Ovary (tissue), 9 donors: Measurements from ENCODE around the gene LCLAT1. TPM values are rescaled to one million over a fixed set of nuclear protein-coding genes. Genes with fewer than 3 reads are reported as not detected.
A peak's percentile ranks its signal among the peaks of the same experiment; 100 is the strongest.
"Not testable (repeated sequence)": the region's sequence is repeated elsewhere in the genome, so short reads cannot be mapped to it uniquely, and the experiment has no call there.

Source experiments
- DNase-seq, 5 donors: peaks; one replicate each; pipeline ENCODE4 v3.0.0-alpha.2; 2019 to 2020
- H3K27ac ChIP-seq, 2 donors: fragments of 200-600 bp; one replicate each; pipeline versions ENCODE4 v1.5.1 to v1.8.0; 2019 to 2022
- H3K27me3 ChIP-seq: fragments of 200-600 bp; one replicate; pipeline ENCODE4 v1.8.0; 2022
- H3K36me3 ChIP-seq: fragments of 200-600 bp; sonication (generic); one replicate; pipeline ENCODE4 v1.5.1; 2019
- H3K4me1 ChIP-seq: one replicate; pipeline ENCODE4 v1.8.1; 2013; ENCODE audit warnings: mild to moderate bottlenecking, moderate library complexity; ENCODE audit not compliant: insufficient read depth
- H3K4me3 ChIP-seq: fragments of 200-600 bp; sonication (generic); one replicate; pipeline ENCODE4 v1.5.1; 2017
- H3K9me3 ChIP-seq, 2 donors: fragments of 200-600 bp in 1 of 2; sonication (generic) in 1 of 2; one replicate each; pipeline versions ENCODE4 v1.5.1 to v1.8.1; 2013 to 2019; ENCODE audit warnings: mild to moderate bottlenecking in 1 of 2, moderate library complexity in 1 of 2
- EP300 ChIP-seq: sonication (generic); formaldehyde crosslinking; IDR thresholded peaks from one replicate; pipeline ENCODE4 v1.6.1; 2017; ENCODE audit warnings: antibody characterized with exemption
- POLR2A ChIP-seq: fragments of 450-650 bp; IDR thresholded peaks from one replicate; pipeline ENCODE4 v1.6.1; 2017; ENCODE audit warnings: antibody characterized with exemption, mild to moderate bottlenecking, moderate library complexity
- WGBS, 3 donors: extraction: QIAGEN DNeasy Blood & Tissue Kit in 1 of 3; methylation state at CpG; one replicate each; pipeline versions ENCODE4 v1.1.5 to v1.1.7; 2013 to 2017; 5-methylcytosine and 5-hydroxymethylcytosine counted together
- intact Hi-C, 4 donors: fragments of 100-400 bp; cut with DNase I; formaldehyde crosslinking; loops; one replicate each; pipeline versions ENCODE4 v1.11.0 to v1.15.1; 2022 to 2023
- polyA plus RNA-seq, 2 donors: library from polyadenylated mRNA; stranded (reverse); fragments of 200-250 nt in 1 of 2; fragments of 350-450 nt in 1 of 2; fragmentation: Illumina TruSeq in 1 of 2; extraction: RNeasy Lipid Tissue Mini Kit (QIAGEN cat#74804) in 1 of 2; gene quantifications; one replicate each; pipeline ENCODE4 v1.2.3, GENCODE V29; 2013 to 2014
- total RNA-seq, 7 donors: library from RNA; depleted of rRNA in 2 of 7; stranded (reverse); fragments of >200 nt in 2 of 7; fragmentation: NEBNext Ultra II Directional in 3 of 7; extraction: Animal tissue kit (Norgen Biotek cat#: 25700) in 3 of 7; gene quantifications; one replicate each; pipeline versions ENCODE4 v1.1.0 to v1.2.4, GENCODE V29; 2016 to 2023
- TF ChIP-seq, protein P1 (sequence below), 3 donors: fragments of 450-650 bp in 2 of 3; fragments of 200-600 bp in 1 of 3; IDR thresholded peaks; one replicate each; pipeline versions ENCODE4 v1.5.1 to v1.8.0; 2016 to 2022; ENCODE audit warnings: antibody characterized with exemption in 3 of 3, mild to moderate bottlenecking in 1 of 3
- donor health status: DM: no; HTN: no; CAD: no; lungs with moderate emphysema.
- donor health status: DM: no; HTN: no; CAD: no.
- donor health status: Bipolar disorder and iron deficiency.
- donor health status: DM: yes; HTN: yes; CAD: no.
- donor health status: DM: no; HTN: no; CAD: no.
- donor health status: DM: yes; HTN: yes; CAD: no.

LCLAT1 gene
- total and polyA plus RNA-seq, 9 donors = 3.2 to 26.5 (median 22.6) TPM

DNA sequence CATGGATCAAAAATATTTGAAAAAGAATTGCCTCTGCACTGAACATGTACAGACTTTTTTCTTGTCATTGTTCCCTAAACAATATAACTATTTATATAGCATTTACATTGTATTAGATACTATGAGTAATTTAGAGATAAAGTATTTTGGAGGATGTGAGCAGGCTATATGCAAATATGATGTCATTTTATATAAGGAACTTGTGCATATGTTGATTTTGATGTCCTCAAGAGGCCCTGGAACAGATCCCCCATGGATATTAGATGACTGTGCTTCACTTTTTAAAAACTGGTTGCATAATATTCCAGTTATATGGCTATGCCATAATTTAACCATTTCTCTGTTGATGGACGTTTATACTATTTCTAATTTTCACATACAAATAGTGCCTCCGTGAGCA is 16.5 kb downstream of the LCLAT1 start:
- Histone ChIP-seq H3K4me1 (peaks cover 6% of the 10 kb centered on the region), H3K27me3 (no peaks in the 10 kb centered on the region), H3K4me3 (no peak overlapping the region), H3K9me3 (no peaks in the 10 kb centered on the region), H3K36me3 (no peaks in the 10 kb centered on the region), H3K27ac (no peak overlapping the region)
- WGBS, 3 donors = 37 to 38% (median 38%) methylated on average over 2 of the region's 2 CpGs
- DNase-seq = no peak
- TF ChIP-seq POLR2A (no peak), EP300 (no peak)
- TF ChIP-seq, protein P1, sequence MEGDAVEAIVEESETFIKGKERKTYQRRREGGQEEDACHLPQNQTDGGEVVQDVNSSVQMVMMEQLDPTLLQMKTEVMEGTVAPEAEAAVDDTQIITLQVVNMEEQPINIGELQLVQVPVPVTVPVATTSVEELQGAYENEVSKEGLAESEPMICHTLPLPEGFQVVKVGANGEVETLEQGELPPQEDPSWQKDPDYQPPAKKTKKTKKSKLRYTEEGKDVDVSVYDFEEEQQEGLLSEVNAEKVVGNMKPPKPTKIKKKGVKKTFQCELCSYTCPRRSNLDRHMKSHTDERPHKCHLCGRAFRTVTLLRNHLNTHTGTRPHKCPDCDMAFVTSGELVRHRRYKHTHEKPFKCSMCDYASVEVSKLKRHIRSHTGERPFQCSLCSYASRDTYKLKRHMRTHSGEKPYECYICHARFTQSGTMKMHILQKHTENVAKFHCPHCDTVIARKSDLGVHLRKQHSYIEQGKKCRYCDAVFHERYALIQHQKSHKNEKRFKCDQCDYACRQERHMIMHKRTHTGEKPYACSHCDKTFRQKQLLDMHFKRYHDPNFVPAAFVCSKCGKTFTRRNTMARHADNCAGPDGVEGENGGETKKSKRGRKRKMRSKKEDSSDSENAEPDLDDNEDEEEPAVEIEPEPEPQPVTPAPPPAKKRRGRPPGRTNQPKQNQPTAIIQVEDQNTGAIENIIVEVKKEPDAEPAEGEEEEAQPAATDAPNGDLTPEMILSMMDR (IDR thresholded peaks at IDR 0.05) = no peak
- intact Hi-C loops = no loop called here

GRCh38 chr2:30464544-30465170 is 17.6 kb downstream of the LCLAT1 start:
- 25 to 32% (median 28%) methylated on average over 4 of the region's 4 CpGs for WGBS, 3 donors

DNA sequence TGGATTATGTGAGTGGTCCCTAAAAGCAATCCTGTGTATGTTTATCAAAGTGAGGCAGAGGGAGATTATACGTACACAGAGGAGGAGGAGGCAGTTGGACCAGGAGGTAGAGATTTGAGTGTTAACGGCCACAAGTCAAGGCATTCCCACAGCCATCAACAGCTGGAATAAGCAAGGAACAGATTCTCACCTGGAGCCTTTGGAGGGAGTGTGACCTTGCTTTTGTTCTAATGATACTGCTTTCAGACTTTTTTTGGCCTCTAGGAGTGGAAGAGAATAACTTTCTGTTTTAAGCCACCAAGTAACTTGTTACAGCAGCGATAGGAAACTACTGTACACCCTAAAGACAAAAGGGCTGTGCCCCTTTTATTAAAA is 18.1 kb downstream of the LCLAT1 start:
- H3K36me3 ChIP-seq = no peaks in the 10 kb centered on the region
- peaks cover 2% of the 10 kb centered on the region for H3K4me1 ChIP-seq
- peak overlapping the region; percentile 28 to 55 for H3K27ac ChIP-seq
- no peaks in the 10 kb centered on the region for H3K9me3 ChIP-seq
- intact Hi-C loops = no loop called here
- DNase-seq = no peak
- no peak overlapping the region for H3K4me3 ChIP-seq
- 26 to 38% (median 31%) methylated on average over 3 of the region's 3 CpGs for WGBS, 3 donors
- H3K27me3 ChIP-seq = no peaks in the 10 kb centered on the region
- TF ChIP-seq POLR2A (no peak), EP300 (no peak)
- TF ChIP-seq, protein P1 (IDR thresholded peaks at IDR 0.05) = no peak

More at GRCh38 chr2:30464544-30465170, 17.6 kb downstream of the LCLAT1 start:
- no peak for DNase-seq
- no peak overlapping the region for H3K4me3 ChIP-seq
- no peak for TF ChIP-seq EP300
- TF ChIP-seq, protein P1 (IDR thresholded peaks at IDR 0.05) = no peak
- TF ChIP-seq POLR2A = no peak
- peaks cover 2% of the 10 kb centered on the region for H3K4me1 ChIP-seq
- H3K36me3 ChIP-seq = no peaks in the 10 kb centered on the region
- intact Hi-C loops = no loop called here
- no peaks in the 10 kb centered on the region for H3K27me3 ChIP-seq
- peak overlapping the region; percentile 28 to 55 for H3K27ac ChIP-seq
- no peaks in the 10 kb centered on the region for H3K9me3 ChIP-seq

DNA sequence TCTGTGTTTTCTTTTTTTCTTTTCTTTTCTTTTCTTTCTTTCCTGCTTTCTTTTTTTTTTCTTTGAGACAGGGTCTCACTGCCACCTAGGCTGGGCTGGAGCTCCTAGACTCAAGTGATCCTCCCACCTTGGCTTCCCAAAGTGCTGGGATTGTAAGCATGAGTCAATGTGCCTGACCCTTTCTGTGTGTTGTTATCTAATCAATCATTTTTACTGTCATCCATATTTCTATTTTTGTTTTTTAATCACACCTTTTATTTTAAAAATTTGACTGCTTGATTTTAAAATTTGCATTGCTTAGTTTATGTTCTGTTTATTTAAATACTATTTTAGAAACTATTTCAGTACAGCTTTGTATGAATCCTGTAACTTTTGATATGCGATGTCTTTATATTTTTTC is 19.2 kb downstream of the LCLAT1 start:
- TF ChIP-seq EP300 (no peak), POLR2A (no peak)
- TF ChIP-seq, protein P1 (IDR thresholded peaks at IDR 0.05) = no peak
- no peak for DNase-seq
- H3K9me3 ChIP-seq = no peaks in the 10 kb centered on the region
- peaks cover 2% of the 10 kb centered on the region for H3K4me1 ChIP-seq
- no peak overlapping the region for H3K4me3 ChIP-seq
- no peaks in the 10 kb centered on the region for H3K27me3 ChIP-seq
- no peaks in the 10 kb centered on the region for H3K36me3 ChIP-seq
- no peak overlapping the region for H3K27ac ChIP-seq
- WGBS, 3 donors = 90 to 95% (median 91%) methylated on average over 1 of the region's 1 CpG
- intact Hi-C loops = no loop called here

DNA sequence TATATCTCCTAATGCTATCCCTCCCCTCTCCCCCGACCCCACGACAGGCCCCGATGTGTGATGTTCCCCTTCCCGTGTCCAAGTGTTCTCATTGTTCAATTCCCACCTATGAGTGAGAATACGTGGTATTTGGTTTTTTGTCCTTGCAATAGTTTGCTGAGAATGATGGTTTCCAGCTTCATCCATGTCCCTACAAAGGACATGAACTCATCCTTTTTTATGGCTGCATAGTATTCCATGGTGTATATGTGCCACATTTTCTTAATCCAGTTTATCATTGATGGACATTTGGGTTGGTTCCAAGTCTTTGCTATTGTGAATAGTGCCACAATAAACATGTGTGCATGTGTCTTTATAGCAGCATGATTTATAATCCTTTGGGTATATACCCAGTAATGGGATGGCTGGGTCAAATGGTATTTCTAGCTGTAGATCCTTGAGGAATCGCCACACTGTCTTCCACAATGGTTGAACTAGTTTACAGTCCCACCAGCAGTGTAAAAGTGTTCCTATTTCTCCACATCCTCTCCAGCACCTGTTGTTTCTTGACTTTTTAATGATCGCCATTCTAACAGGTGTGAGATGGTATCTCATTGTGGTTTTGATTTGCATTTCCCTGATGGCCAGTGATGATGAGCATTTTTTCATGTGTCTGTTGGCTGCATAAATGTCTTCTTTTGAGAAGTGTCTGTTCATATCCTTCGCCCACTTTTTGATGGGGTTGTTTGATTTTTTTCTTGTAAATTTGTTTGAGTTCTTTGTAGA is 20.2 kb downstream of the LCLAT1 start:
- 92 to 96% (median 95%) methylated on average over 8 of the region's 8 CpGs for WGBS, 3 donors
- H3K4me3 ChIP-seq, DNase-seq, H3K4me1 ChIP-seq, H3K9me3 ChIP-seq, H3K27me3 ChIP-seq, H3K36me3 ChIP-seq, intact Hi-C loops, H3K27ac ChIP-seq: not testable (repeated sequence)
